PC-9 (cell line): ENCODE data around the gene CAMTA1.

Experiments used
- EZH2 ChIP-seq: fragments of 200-600 bp; sonication (generic); IDR thresholded peaks from 2 replicates; pipeline ENCODE4 v1.8.0; 2017; ENCODE audit warnings: antibody characterized with exemption, low read depth
- TF ChIP-seq, protein P1 (sequence below): fragments of 200-600 bp; sonication (generic); conservative IDR thresholded peaks from 2 replicates; pipeline ENCODE4 v1.6.1; 2017; ENCODE audit warnings: mixed run types, antibody characterized with exemption, mild to moderate bottlenecking, moderate library complexity

DNA sequence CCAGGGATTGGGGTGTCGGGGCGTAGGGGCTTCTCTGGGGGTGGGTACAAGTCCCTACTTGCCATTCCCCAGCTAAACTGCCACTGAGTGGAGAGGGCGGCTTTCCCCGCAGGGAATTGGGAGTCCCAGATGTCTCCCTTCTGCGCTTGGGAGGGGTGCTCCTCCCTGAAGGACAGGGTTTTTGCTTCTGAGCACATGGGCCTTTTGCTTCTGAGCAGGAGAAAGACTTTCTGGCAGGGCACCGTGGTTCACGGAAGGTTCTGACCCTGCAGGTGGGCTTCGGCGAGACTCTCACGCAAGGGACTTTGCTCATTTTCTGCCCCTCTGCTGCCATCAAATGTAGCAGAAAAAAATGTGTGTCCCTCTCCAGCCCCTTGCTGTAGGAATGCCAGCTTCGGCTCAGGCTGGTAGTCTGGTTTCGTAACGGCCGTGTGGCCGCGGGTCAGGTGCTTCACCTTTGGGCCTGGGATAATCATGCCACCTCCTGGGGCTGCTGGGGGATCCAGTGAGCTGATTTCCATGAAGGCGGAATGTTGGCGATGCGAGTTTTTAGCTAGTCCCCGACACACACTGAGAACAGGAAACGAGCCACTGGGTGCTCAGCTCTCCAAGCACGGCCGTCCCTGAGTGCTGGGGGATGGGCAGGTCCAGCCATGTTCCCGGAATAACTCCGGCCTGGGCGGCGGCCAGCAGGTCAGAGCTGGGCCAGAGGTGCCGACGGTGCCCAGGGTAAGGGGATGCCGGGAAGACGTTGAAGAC is 364.0 kb downstream of the CAMTA1 start:
- TF ChIP-seq, protein P1, sequence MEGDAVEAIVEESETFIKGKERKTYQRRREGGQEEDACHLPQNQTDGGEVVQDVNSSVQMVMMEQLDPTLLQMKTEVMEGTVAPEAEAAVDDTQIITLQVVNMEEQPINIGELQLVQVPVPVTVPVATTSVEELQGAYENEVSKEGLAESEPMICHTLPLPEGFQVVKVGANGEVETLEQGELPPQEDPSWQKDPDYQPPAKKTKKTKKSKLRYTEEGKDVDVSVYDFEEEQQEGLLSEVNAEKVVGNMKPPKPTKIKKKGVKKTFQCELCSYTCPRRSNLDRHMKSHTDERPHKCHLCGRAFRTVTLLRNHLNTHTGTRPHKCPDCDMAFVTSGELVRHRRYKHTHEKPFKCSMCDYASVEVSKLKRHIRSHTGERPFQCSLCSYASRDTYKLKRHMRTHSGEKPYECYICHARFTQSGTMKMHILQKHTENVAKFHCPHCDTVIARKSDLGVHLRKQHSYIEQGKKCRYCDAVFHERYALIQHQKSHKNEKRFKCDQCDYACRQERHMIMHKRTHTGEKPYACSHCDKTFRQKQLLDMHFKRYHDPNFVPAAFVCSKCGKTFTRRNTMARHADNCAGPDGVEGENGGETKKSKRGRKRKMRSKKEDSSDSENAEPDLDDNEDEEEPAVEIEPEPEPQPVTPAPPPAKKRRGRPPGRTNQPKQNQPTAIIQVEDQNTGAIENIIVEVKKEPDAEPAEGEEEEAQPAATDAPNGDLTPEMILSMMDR = no peak
- no peak for TF ChIP-seq EZH2
